DND-41 (cell line): ENCODE results near the gene EXOC3L4.

Experiments
- CTCF ChIP-seq: IDR thresholded peaks from 2 replicates; pipeline ENCODE4 v1.5.1; 2012; ENCODE audit warnings: borderline replicate concordance, low read length, moderate library complexity, mild to moderate bottlenecking; ENCODE audit not compliant: poor library complexity, severe bottlenecking; ENCODE audit errors: extremely low read depth
- EZH2 ChIP-seq: IDR thresholded peaks from 3 replicates; pipeline ENCODE4 v1.6.1; 2012; ENCODE audit warnings: borderline replicate concordance, low read depth, mild to moderate bottlenecking, moderate library complexity, low read length, inconsistent platforms; ENCODE audit not compliant: severe bottlenecking

- TF ChIP-seq CTCF, result no peak
- no peak for TF ChIP-seq EZH2
These were observed 47.5 kb downstream of the EXOC3L4 start for GRCh38 chr14:103142026-103142425.
